ENCODE results near the gene SHPK.

DNA sequence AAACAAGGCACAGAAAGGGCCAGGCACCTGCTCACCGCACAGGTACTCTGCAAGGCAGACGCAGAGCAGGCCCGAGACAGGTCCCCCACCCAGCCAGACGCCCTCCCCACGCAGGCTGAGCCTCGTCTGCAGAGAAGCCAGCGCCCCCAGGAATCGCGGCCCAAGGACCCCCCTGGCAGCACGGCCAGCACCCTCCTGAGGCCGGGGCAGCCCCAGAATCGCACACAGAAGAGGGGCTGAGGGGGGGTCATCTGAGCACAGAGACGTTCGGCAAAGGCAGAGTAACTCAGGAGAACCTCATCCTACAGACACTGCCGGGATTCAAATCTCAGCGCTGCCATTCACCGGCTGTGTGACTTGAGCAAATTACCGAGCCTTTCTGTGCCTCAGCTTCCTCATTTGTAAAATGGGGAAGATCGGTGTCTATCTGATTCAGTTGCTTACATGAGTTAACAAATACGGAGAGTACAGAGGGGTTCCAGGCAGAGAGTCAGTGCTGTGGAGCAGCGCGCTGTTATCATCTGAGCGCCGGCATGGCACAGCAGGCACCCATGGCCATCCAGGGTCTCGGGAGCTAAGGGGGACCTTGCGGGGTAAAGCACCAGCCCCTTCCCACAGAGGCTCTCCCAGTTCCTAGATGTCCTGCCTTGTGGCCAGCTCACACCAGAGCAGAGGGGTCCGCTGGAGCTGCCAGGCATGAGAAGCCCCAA is 42.9 kb upstream of the SHPK start:
- TF ChIP-seq, protein P1, sequence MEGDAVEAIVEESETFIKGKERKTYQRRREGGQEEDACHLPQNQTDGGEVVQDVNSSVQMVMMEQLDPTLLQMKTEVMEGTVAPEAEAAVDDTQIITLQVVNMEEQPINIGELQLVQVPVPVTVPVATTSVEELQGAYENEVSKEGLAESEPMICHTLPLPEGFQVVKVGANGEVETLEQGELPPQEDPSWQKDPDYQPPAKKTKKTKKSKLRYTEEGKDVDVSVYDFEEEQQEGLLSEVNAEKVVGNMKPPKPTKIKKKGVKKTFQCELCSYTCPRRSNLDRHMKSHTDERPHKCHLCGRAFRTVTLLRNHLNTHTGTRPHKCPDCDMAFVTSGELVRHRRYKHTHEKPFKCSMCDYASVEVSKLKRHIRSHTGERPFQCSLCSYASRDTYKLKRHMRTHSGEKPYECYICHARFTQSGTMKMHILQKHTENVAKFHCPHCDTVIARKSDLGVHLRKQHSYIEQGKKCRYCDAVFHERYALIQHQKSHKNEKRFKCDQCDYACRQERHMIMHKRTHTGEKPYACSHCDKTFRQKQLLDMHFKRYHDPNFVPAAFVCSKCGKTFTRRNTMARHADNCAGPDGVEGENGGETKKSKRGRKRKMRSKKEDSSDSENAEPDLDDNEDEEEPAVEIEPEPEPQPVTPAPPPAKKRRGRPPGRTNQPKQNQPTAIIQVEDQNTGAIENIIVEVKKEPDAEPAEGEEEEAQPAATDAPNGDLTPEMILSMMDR (IDR thresholded peaks at IDR 0.05) = no peak
- no peak for TF ChIP-seq POLR2A (IDR thresholded peaks at IDR 0.05)
